HCT116 (cell line): ENCODE results near the gene CTTNBP2.

Experiments used
- CBX3 ChIP-seq: IDR thresholded peaks from 2 replicates; pipeline ENCODE4 v1.6.1; 2012; ENCODE audit warnings: low read depth
- CTCF ChIP-seq, 3 experiments: fragments of 200-600 bp in 1 of 3; sonication (generic) in 1 of 3; IDR thresholded peaks in 2 of 3; conservative IDR thresholded peaks in 1 of 3; 2 replicates each; pipeline ENCODE4 v1.5.1; 2012 to 2017; ENCODE audit warnings: low read depth in 2 of 3, low read length in 2 of 3, antibody characterized with exemption in 1 of 3, borderline replicate concordance in 1 of 3, control low read depth in 1 of 3, mild to moderate bottlenecking in 1 of 3, mixed read lengths in 1 of 3, mixed run types in 1 of 3, moderate library complexity in 1 of 3; ENCODE audit not compliant: insufficient read depth in 1 of 3
- ELF1 ChIP-seq: IDR thresholded peaks from 2 replicates; pipeline ENCODE4 v1.6.1; 2012; ENCODE audit warnings: low read depth, borderline replicate concordance
- EZH2 ChIP-seq: fragments of 200-600 bp; sonication (generic); IDR thresholded peaks from 2 replicates; pipeline ENCODE4 v1.6.1; 2017; ENCODE audit warnings: antibody characterized with exemption, mixed run types
- EZH2phosphoT487 ChIP-seq: fragments of 200-600 bp; IDR thresholded peaks from 2 replicates; pipeline ENCODE4 v1.6.1; 2018; ENCODE audit warnings: antibody characterized with exemption, borderline replicate concordance
- JUND ChIP-seq: IDR thresholded peaks from 2 replicates; pipeline ENCODE4 v1.6.1; 2012
- POLR2A ChIP-seq: IDR thresholded peaks from 2 replicates; pipeline ENCODE4 v1.7.0; 2011; ENCODE audit warnings: borderline replicate concordance; ENCODE audit not compliant: insufficient read depth, insufficient read length; ENCODE audit errors: extremely low read depth
- POLR2AphosphoS5 ChIP-seq: IDR thresholded peaks from 2 replicates; pipeline ENCODE4 v1.6.1; 2011; ENCODE audit warnings: mild to moderate bottlenecking, low read depth, low read length, moderate library complexity
- RAD21 ChIP-seq: IDR thresholded peaks from 2 replicates; pipeline ENCODE4 v1.6.1; 2012; ENCODE audit warnings: low read depth, mild to moderate bottlenecking
- SIN3A ChIP-seq: IDR thresholded peaks from 2 replicates; pipeline ENCODE4 v1.6.1; 2012; ENCODE audit warnings: low read depth
- SP1 ChIP-seq: IDR thresholded peaks from 2 replicates; pipeline ENCODE4 v1.6.1; 2012; ENCODE audit warnings: low read depth
- TCF7L2 ChIP-seq: IDR thresholded peaks from 2 replicates; pipeline ENCODE4 v1.7.0; 2011; ENCODE audit warnings: borderline replicate concordance, inconsistent platforms; ENCODE audit not compliant: insufficient read depth, insufficient read length; ENCODE audit errors: extremely low read depth
- YY1 ChIP-seq: IDR thresholded peaks from 2 replicates; pipeline ENCODE4 v1.6.1; 2011; ENCODE audit warnings: low read length, low read depth, moderate library complexity, mild to moderate bottlenecking; ENCODE audit not compliant: insufficient replicate concordance; ENCODE audit errors: extremely low read depth
- ZFX ChIP-seq: fragments of 450-650 bp; IDR thresholded peaks from 2 replicates; pipeline ENCODE4 v1.6.1; 2017

DNA sequence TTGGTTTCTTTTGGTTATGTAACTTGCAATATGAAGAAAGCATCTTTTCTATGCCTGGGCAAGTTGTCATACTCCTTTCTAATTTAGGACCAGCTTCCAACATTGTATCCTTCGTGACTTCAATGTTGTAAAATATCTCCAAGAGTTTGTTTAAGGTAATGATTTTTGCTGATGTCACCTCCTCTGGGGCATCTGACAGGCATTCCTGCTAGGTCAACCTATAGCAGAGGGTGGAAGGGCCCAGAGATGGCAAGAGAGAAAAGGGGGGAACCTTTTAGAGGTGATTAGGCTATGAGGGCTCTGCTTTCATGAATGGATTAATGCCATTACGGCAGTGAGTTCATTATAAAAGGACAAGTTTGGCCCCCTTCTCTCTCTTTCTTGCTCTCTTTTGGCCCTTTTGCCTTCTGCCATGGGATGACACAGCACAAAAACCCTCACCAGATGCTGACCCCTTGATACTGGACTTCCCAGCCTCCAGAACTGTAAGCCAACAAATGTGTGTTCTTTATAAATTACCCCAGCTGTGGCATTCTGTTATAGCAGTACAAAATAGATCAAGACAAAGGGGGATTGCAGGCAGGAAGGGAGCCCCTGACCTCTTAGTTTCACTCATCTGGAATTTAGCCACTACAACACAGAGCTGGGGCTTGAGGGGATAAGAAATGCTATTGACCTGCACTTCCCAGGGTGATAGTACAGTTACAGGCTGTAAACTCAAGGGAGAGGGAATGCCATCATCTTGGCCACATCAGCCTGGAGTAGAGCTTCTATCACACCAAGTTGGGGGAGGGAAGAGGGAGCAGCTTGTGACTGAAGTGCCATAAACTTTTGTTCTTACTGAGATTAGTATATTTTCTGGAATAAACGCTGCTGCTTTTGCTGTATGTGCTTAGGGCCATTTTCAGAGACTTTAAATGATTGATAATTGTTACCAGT lies 197.5 kb downstream of the CTTNBP2 start:
- TF ChIP-seq CTCF (IDR thresholded peaks at IDR 0.05 in 2 of 3, conservative IDR thresholded peaks at IDR 0.05 in 1 of 3; ENCODE audit: borderline replicate concordance in 1 of 3, insufficient read depth in 1 of 3, low read depth in 2 of 3, low read length in 2 of 3) (no peak), POLR2AphosphoS5 (no peak), ZFX (no peak), SIN3A (no peak), ELF1 (no peak), CBX3 (no peak), EZH2 (no peak), JUND (no peak), RAD21 (no peak), TCF7L2 (no peak), SP1 (no peak), YY1 (no peak), EZH2phosphoT487 (no peak), POLR2A (no peak)
